CD4-positive, alpha-beta T cell (primary cell): ENCODE measurements around the gene ERCC5. TPM values are rescaled to one million over a fixed set of nuclear protein-coding genes. Genes with fewer than 3 reads are reported as not detected.

Experiments
- ATAC-seq: fragments of 200-7000 bp; cut with Tn5 transposase; one replicate; pipeline ENCODE4 v1.10.0; 2022; ENCODE audit warnings: mild to moderate bottlenecking; ENCODE audit not compliant: poor library complexity
- CTCF ChIA-PET: fragments of 350-600 bp; sonication (Branson Sonifier 250); formaldehyde crosslinking; loops from one replicate; lab custom pipeline; 2021; ENCODE audit warnings: antibody characterized with exemption, inconsistent platforms; lab: Charles Lee
- POLR2A ChIA-PET: fragments of 350-600 bp; sonication (Branson Sonifier 250); formaldehyde crosslinking; loops from one replicate; lab custom pipeline; 2021; ENCODE audit warnings: antibody characterized with exemption, inconsistent platforms; lab: Charles Lee
- DNase-seq, 14 experiments: peaks; one replicate each; pipeline ENCODE4 v3.0.0-alpha.2; 2013 to 2020; ENCODE audit warnings: mixed read lengths in 2 of 14
- H3K27ac ChIP-seq, 2 donors: one replicate each; pipeline versions ENCODE4 v1.5.1 to v1.7.0; 2013; ENCODE audit warnings: low read length in 2 of 2, low read depth in 1 of 2, mild to moderate bottlenecking in 1 of 2
- H3K27me3 ChIP-seq, 2 experiments: 1 replicate in 1 of 2; 2 replicates in 1 of 2; pipeline versions ENCODE4 v1.6.1 to v1.7.0; 2013; ENCODE audit warnings: low read length in 2 of 2, control low read depth in 1 of 2, mild to moderate bottlenecking in 1 of 2, moderate library complexity in 1 of 2; ENCODE audit not compliant: insufficient read depth in 2 of 2, control insufficient read depth in 1 of 2
- H3K36me3 ChIP-seq: one replicate; pipeline ENCODE4 v1.6.1; 2013; ENCODE audit warnings: low read length, control low read depth; ENCODE audit not compliant: insufficient read depth
- H3K4me1 ChIP-seq: one replicate; pipeline ENCODE4 v1.6.1; 2013; ENCODE audit warnings: low read length, control low read depth; ENCODE audit not compliant: insufficient read depth
- H3K4me3 ChIP-seq: one replicate; pipeline ENCODE4 v1.5.1; 2013; ENCODE audit warnings: mild to moderate bottlenecking, low read length, moderate library complexity
- H3K9me3 ChIP-seq, 2 experiments: 1 replicate in 1 of 2; 2 replicates in 1 of 2; pipeline versions ENCODE4 v1.6.1 to v1.7.0; 2013; ENCODE audit warnings: low read length in 2 of 2, mild to moderate bottlenecking in 2 of 2, control low read depth in 1 of 2, moderate library complexity in 1 of 2; ENCODE audit not compliant: control insufficient read depth in 1 of 2, insufficient read depth in 1 of 2
- H3K27ac Mint-ChIP-seq: one replicate; pipeline ENCODE4 v1.8.0; 2020; ENCODE audit warnings: mixed read lengths
- H3K27me3 Mint-ChIP-seq: one replicate; pipeline ENCODE4 v1.8.0; 2021; ENCODE audit warnings: mixed read lengths
- H3K36me3 Mint-ChIP-seq: one replicate; pipeline ENCODE4 v1.8.0; 2021; ENCODE audit warnings: low read depth, mixed read lengths
- H3K4me1 Mint-ChIP-seq: one replicate; pipeline ENCODE4 v1.8.0; 2021; ENCODE audit warnings: low read depth, mixed read lengths
- H3K4me3 Mint-ChIP-seq: one replicate; pipeline ENCODE4 v1.8.0; 2020; ENCODE audit warnings: mild to moderate bottlenecking, mixed read lengths
- H3K9me3 Mint-ChIP-seq: one replicate; pipeline ENCODE4 v1.8.0; 2020; ENCODE audit warnings: mixed read lengths
- intact Hi-C, 2 experiments: fragments of 100-400 bp; cut with DNase I in 1 of 2; cut with micrococcal nuclease in 1 of 2; formaldehyde crosslinking; loops; one replicate each; pipeline versions ENCODE4 v1.15.1 to v1.9.0; 2023 to 2025; cut with DNase I, micrococcal nuclease
- total RNA-seq, 174 experiments: library from RNA in 2 of 174; stranded (reverse) in 2 of 174; gene quantifications; one replicate each; pipeline ENCODE4 v1.2.3 and lab custom pipeline; 2021 to 2026
- TF ChIP-seq, protein P1 (sequence below): fragments of 200-600 bp; IDR thresholded peaks from one replicate; pipeline ENCODE4 v1.8.0; 2022; ENCODE audit warnings: antibody characterized with exemption, mild to moderate bottlenecking

ERCC5 gene
- total RNA-seq, 2 experiments from 2014 or later: 129 to 136 TPM

DNA sequence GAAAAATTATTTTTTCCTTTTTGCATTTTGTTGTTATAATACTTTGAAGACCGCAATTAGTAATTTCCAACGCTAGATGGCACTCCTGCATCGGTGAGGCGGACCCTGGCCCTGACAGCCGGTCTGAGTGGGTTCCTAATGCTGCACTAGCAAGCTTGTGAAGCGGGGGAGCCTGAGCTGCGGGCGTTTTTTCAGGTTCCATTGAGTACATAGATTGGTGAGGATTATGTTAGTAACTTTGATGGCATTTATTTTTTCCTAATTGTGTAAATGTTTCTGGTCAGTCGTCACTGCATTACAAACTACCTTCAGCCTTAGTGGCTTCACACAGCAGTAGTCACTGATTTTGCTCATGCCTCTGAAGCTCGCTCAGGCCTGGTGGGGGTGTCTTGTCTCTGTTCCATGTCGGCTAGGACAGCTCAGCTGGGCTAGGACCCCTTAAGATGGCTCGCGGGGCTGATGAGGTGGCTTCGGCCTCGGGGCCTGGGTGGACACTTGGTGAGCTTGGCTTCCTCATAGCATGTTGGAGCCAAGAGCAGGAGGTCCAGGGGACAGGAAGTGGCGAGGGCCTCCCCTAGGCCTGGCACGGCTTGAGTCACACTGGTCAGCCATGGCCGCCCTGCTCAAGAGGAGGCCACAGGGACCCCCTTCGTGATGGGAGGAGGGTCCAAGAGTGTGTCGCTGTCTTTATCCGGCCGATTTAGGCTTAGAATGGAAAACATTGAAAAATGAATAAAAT is 25.0 kb downstream of the ERCC5 start:
- Histone ChIP-seq H3K27me3 (no peaks in the 10 kb centered on the region), H3K36me3 (peaks cover 87% of the 10 kb centered on the region), H3K4me1 (peaks cover 12% of the 10 kb centered on the region), H3K9me3 (no peaks in the 10 kb centered on the region), H3K4me3 (no peak overlapping the region), H3K27ac (no peak overlapping the region)
- H3K4me1 Mint-ChIP-seq: peaks cover 24% of the 10 kb centered on the region
- intact Hi-C loops: no loop called here
- peak overlapping the region; percentile 47 for H3K27ac Mint-ChIP-seq
- DNase-seq: peak; percentile 9 to 72 (median 30)
- no peak overlapping the region for H3K4me3 Mint-ChIP-seq
- POLR2A ChIA-PET: interaction anchor here (1.2 to 1.3 kb wide), 3 partner anchors 25 to 279 kb away, joined by 3 to 8 read pairs (median 4); partner anchors contain the start of genes ERCC5 and TEX30
- peaks cover 93% of the 10 kb centered on the region for H3K36me3 Mint-ChIP-seq
- peak; percentile 84 for ATAC-seq
- TF ChIP-seq, protein P1, sequence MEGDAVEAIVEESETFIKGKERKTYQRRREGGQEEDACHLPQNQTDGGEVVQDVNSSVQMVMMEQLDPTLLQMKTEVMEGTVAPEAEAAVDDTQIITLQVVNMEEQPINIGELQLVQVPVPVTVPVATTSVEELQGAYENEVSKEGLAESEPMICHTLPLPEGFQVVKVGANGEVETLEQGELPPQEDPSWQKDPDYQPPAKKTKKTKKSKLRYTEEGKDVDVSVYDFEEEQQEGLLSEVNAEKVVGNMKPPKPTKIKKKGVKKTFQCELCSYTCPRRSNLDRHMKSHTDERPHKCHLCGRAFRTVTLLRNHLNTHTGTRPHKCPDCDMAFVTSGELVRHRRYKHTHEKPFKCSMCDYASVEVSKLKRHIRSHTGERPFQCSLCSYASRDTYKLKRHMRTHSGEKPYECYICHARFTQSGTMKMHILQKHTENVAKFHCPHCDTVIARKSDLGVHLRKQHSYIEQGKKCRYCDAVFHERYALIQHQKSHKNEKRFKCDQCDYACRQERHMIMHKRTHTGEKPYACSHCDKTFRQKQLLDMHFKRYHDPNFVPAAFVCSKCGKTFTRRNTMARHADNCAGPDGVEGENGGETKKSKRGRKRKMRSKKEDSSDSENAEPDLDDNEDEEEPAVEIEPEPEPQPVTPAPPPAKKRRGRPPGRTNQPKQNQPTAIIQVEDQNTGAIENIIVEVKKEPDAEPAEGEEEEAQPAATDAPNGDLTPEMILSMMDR: peak; percentile 80
- CTCF ChIA-PET: interaction anchor here (0.6 to 1.7 kb wide), 10 partner anchors 9 to 280 kb away, joined by 3 to 9 read pairs (median 4); partner anchors contain the start of gene ERCC5
- no peaks in the 10 kb centered on the region for H3K27me3 Mint-ChIP-seq
- H3K9me3 Mint-ChIP-seq: no peaks in the 10 kb centered on the region

- POLR2A ChIA-PET: no interaction called here
- Histone ChIP-seq H3K4me1 (peaks cover 12% of the 10 kb centered on the region), H3K27me3 (no peaks in the 10 kb centered on the region), H3K9me3 (no peaks in the 10 kb centered on the region), H3K4me3 (no peak overlapping the region), H3K36me3 (peaks cover 87% of the 10 kb centered on the region), H3K27ac (no peak overlapping the region)
- ATAC-seq: no peak
- peaks cover 24% of the 10 kb centered on the region for H3K4me1 Mint-ChIP-seq
- intact Hi-C loops: no loop called here
- peaks cover 93% of the 10 kb centered on the region for H3K36me3 Mint-ChIP-seq
- CTCF ChIA-PET: no interaction called here
- no peaks in the 10 kb centered on the region for H3K9me3 Mint-ChIP-seq
- DNase-seq: no peak
- H3K27me3 Mint-ChIP-seq: no peaks in the 10 kb centered on the region
- H3K4me3 Mint-ChIP-seq: no peak overlapping the region
- no peak overlapping the region for H3K27ac Mint-ChIP-seq
- TF ChIP-seq, protein P1: no peak
These were observed 26.3 kb downstream of the ERCC5 start for GRCh38 chr13:102872131-102872530.

GRCh38 chr13:102872531-102872930 is 26.7 kb downstream of the ERCC5 start:
- Histone ChIP-seq H3K27me3 (no peaks in the 10 kb centered on the region), H3K4me3 (no peak overlapping the region), H3K4me1 (peaks cover 12% of the 10 kb centered on the region), H3K36me3 (peaks cover 87% of the 10 kb centered on the region), H3K9me3 (no peaks in the 10 kb centered on the region), H3K27ac (no peak overlapping the region)
- DNase-seq (no peak), ATAC-seq (no peak)
- peaks cover 22% of the 10 kb centered on the region for H3K4me1 Mint-ChIP-seq
- intact Hi-C loops: no loop called here
- no peaks in the 10 kb centered on the region for H3K9me3 Mint-ChIP-seq
- ChIA-PET POLR2A (no interaction called here), CTCF (no interaction called here)
- no peaks in the 10 kb centered on the region for H3K27me3 Mint-ChIP-seq
- TF ChIP-seq, protein P1: no peak
- no peak overlapping the region for H3K4me3 Mint-ChIP-seq
- peaks cover 93% of the 10 kb centered on the region for H3K36me3 Mint-ChIP-seq
- H3K27ac Mint-ChIP-seq: no peak overlapping the region
